Measurements from ENCODE around the gene TATDN3. TPM values are rescaled to one million over a fixed set of nuclear protein-coding genes. Genes with fewer than 3 reads are reported as not detected.
"Not testable (repeated sequence)": the region's sequence is repeated elsewhere in the genome, so short reads cannot be mapped to it uniquely, and the experiment has no call there.

The TATDN3 gene
- total RNA-seq, 3 donors from 2014 or later (not counting 1 experiment from before 2014, with no cell fraction given) = 11.6 to 14.6 (median 13.4) TPM

GRCh38 chr1:212827171-212827776 lies 35.6 kb downstream of the TATDN3 start:
- peaks cover 16% of the 10 kb centered on the region for H3K9me3 ChIP-seq (ENCODE audit: control insufficient read depth, insufficient read depth, low read length)
- H3K27me3 ChIP-seq (ENCODE audit: control insufficient read depth, insufficient read depth, low read length) = no peaks in the 10 kb centered on the region
- H3K27me3 Mint-ChIP-seq (ENCODE audit: low read depth in 2 of 2) = peaks cover 0 to 16% of the 10 kb centered on the region in 2 donors
- DNase-seq (no peak), ATAC-seq (no peak)
- H3K27ac ChIP-seq (ENCODE audit: low read length) = no peak overlapping the region
- peaks cover 6 to 9% of the 10 kb centered on the region in 2 donors for H3K9me3 Mint-ChIP-seq
- H3K27ac Mint-ChIP-seq = no peak overlapping the region
- H3K4me3 ChIP-seq (ENCODE audit: low read length) = no peak overlapping the region
- TF ChIP-seq CTCF (IDR thresholded peaks at IDR 0.05) = no peak
- intact Hi-C loops (cut with micrococcal nuclease) = no loop called here
- WGBS (ENCODE audit: insufficient coverage) = 94% methylated on average over 2 of the region's 4 CpGs
- no peaks in the 10 kb centered on the region for H3K36me3 ChIP-seq (ENCODE audit: control insufficient read depth, insufficient read depth, low read length)
- H3K4me3 Mint-ChIP-seq = no peak overlapping the region
- H3K4me1 Mint-ChIP-seq = peaks cover 0 to 6% of the 10 kb centered on the region in 2 donors
- H3K36me3 Mint-ChIP-seq = peaks cover 12% of the 10 kb centered on the region
- no peaks in the 10 kb centered on the region for H3K4me1 ChIP-seq (ENCODE audit: control insufficient read depth, insufficient read depth, low read length)

GRCh38 chr1:212827831-212828278 lies 36.2 kb downstream of the TATDN3 start:
- no peak for DNase-seq
- no peaks in the 10 kb centered on the region for H3K27me3 ChIP-seq (ENCODE audit: control insufficient read depth, insufficient read depth, low read length)
- no peak overlapping the region for H3K4me3 ChIP-seq (ENCODE audit: low read length)
- H3K4me3 Mint-ChIP-seq = no peak overlapping the region
- H3K36me3 Mint-ChIP-seq = peaks cover 12% of the 10 kb centered on the region
- H3K27ac ChIP-seq (ENCODE audit: low read length) = no peak overlapping the region
- peaks cover 6 to 9% of the 10 kb centered on the region in 2 donors for H3K9me3 Mint-ChIP-seq
- WGBS (ENCODE audit: insufficient coverage) = 96% methylated on average over 5 of the region's 5 CpGs
- H3K9me3 ChIP-seq (ENCODE audit: control insufficient read depth, insufficient read depth, low read length) = peaks cover 16% of the 10 kb centered on the region
- H3K4me1 ChIP-seq (ENCODE audit: control insufficient read depth, insufficient read depth, low read length) = no peaks in the 10 kb centered on the region
- no peak overlapping the region for H3K27ac Mint-ChIP-seq
- H3K36me3 ChIP-seq (ENCODE audit: control insufficient read depth, insufficient read depth, low read length) = no peaks in the 10 kb centered on the region
- no peak for ATAC-seq
- TF ChIP-seq CTCF (IDR thresholded peaks at IDR 0.05) = no peak
- peaks cover 0 to 6% of the 10 kb centered on the region in 2 donors for H3K4me1 Mint-ChIP-seq
- intact Hi-C loops (cut with micrococcal nuclease) = no loop called here
- H3K27me3 Mint-ChIP-seq (ENCODE audit: low read depth in 2 of 2) = peaks cover 0 to 16% of the 10 kb centered on the region in 2 donors

GRCh38 chr1:212828395-212828794 lies 36.7 kb downstream of the TATDN3 start:
- peaks cover 3% of the 10 kb centered on the region for H3K4me1 ChIP-seq (ENCODE audit: control insufficient read depth, insufficient read depth, low read length)
- no peaks in the 10 kb centered on the region for H3K27me3 ChIP-seq (ENCODE audit: control insufficient read depth, insufficient read depth, low read length)
- Mint-ChIP-seq H3K4me1 (peaks cover 0 to 6% of the 10 kb centered on the region in 2 donors), H3K36me3 (peaks cover 12% of the 10 kb centered on the region), H3K4me3 (no peak overlapping the region), H3K9me3 (peaks cover 6 to 9% of the 10 kb centered on the region in 2 donors), H3K27me3 (ENCODE audit: low read depth in 2 of 2) (peaks cover 0 to 16% of the 10 kb centered on the region in 2 donors), H3K27ac (no peak overlapping the region)
- TF ChIP-seq CTCF (IDR thresholded peaks at IDR 0.05) = no peak
- DNase-seq = no peak
- WGBS (ENCODE audit: insufficient coverage) = 100% methylated on average over 1 of the region's 2 CpGs
- H3K27ac ChIP-seq (ENCODE audit: low read length) = no peak overlapping the region
- intact Hi-C loops (cut with micrococcal nuclease) = no loop called here
- no peaks in the 10 kb centered on the region for H3K36me3 ChIP-seq (ENCODE audit: control insufficient read depth, insufficient read depth, low read length)
- no peak overlapping the region for H3K4me3 ChIP-seq (ENCODE audit: low read length)
- peaks cover 16% of the 10 kb centered on the region for H3K9me3 ChIP-seq (ENCODE audit: control insufficient read depth, insufficient read depth, low read length)
- no peak for ATAC-seq

GRCh38 chr1:212833211-212834207 lies 41.8 kb downstream of the TATDN3 start:
- ATAC-seq = peak; percentile 52 to 80 (median 68)
- H3K9me3 ChIP-seq (ENCODE audit: control insufficient read depth, insufficient read depth, low read length); H3K4me3 ChIP-seq (ENCODE audit: low read length); H3K27me3 Mint-ChIP-seq (ENCODE audit: low read depth in 2 of 2); H3K36me3 ChIP-seq (ENCODE audit: control insufficient read depth, insufficient read depth, low read length); H3K27ac Mint-ChIP-seq; H3K27me3 ChIP-seq (ENCODE audit: control insufficient read depth, insufficient read depth, low read length); H3K4me3 Mint-ChIP-seq; H3K27ac ChIP-seq (ENCODE audit: low read length); intact Hi-C loops (cut with micrococcal nuclease); H3K9me3 Mint-ChIP-seq; H3K36me3 Mint-ChIP-seq: not testable (repeated sequence)
- 60% methylated on average over 8 of the region's 8 CpGs for WGBS (ENCODE audit: insufficient coverage)
- H3K4me1 Mint-ChIP-seq = peaks cover 0 to 14% of the 10 kb centered on the region in 2 donors
- peak in 1 of 2 donors; percentile 17 for DNase-seq
- H3K4me1 ChIP-seq (ENCODE audit: control insufficient read depth, insufficient read depth, low read length) = peaks cover 13% of the 10 kb centered on the region

All from natural killer cell (primary cell).